ENCODE data around the gene PGPEP1. TPM values are rescaled to one million over a fixed set of nuclear protein-coding genes. Genes with fewer than 3 reads are reported as not detected.
"Not testable (repeated sequence)": the region's sequence is repeated elsewhere in the genome, so short reads cannot be mapped to it uniquely, and the experiment has no call there.

The PGPEP1 gene
- total RNA-seq, 4 donors from 2014 or later: 21.2 to 67.9 (median 38.1) TPM

DNA sequence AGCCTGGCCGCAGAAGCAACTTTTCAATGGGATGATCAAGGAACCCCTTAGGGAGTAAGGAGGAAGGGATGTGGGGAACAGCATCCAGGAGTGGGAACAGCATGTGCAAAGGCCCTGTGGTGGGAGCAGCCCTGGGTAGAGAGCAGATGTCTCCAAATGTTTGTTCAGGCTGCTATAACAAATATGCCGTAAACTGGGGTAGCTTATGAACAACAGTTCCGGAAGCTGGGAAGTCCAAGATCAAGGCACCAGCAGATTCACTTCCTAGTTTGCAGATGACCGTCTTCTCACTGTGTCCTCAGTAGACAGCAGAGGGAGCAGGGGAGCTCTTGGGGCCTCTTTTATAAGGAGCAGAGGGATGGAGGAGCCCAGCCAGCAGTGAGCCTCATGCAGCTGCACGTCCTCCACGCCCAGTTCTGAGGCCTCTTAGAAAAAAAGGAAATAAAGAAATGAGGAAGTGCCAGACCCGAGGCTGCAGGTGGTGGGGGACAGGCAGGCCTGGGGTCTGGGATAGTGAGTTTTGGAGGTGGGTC lies 61.2 kb downstream of the PGPEP1 start:
- Histone ChIP-seq H3K27me3 (peaks cover 6% of the 10 kb centered on the region in 2 donors), H3K36me3 (no peaks in the 10 kb centered on the region), H3K27ac (no peak overlapping the region), H3K9me3 (no peaks in the 10 kb centered on the region), H3K4me3 (no peak overlapping the region), H3K4me1 (no peaks in the 10 kb centered on the region)
- TF ChIP-seq, protein P1, sequence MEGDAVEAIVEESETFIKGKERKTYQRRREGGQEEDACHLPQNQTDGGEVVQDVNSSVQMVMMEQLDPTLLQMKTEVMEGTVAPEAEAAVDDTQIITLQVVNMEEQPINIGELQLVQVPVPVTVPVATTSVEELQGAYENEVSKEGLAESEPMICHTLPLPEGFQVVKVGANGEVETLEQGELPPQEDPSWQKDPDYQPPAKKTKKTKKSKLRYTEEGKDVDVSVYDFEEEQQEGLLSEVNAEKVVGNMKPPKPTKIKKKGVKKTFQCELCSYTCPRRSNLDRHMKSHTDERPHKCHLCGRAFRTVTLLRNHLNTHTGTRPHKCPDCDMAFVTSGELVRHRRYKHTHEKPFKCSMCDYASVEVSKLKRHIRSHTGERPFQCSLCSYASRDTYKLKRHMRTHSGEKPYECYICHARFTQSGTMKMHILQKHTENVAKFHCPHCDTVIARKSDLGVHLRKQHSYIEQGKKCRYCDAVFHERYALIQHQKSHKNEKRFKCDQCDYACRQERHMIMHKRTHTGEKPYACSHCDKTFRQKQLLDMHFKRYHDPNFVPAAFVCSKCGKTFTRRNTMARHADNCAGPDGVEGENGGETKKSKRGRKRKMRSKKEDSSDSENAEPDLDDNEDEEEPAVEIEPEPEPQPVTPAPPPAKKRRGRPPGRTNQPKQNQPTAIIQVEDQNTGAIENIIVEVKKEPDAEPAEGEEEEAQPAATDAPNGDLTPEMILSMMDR (IDR thresholded peaks at IDR 0.05): peak in 2 of 4 experiments; percentile 18 to 24
- no peak for TF ChIP-seq POLR2A (IDR thresholded peaks at IDR 0.05)
- intact Hi-C loops (cut with DNase I; ENCODE audit: low total_unique reads): no loop called here
- DNase-seq: no peak

DNA sequence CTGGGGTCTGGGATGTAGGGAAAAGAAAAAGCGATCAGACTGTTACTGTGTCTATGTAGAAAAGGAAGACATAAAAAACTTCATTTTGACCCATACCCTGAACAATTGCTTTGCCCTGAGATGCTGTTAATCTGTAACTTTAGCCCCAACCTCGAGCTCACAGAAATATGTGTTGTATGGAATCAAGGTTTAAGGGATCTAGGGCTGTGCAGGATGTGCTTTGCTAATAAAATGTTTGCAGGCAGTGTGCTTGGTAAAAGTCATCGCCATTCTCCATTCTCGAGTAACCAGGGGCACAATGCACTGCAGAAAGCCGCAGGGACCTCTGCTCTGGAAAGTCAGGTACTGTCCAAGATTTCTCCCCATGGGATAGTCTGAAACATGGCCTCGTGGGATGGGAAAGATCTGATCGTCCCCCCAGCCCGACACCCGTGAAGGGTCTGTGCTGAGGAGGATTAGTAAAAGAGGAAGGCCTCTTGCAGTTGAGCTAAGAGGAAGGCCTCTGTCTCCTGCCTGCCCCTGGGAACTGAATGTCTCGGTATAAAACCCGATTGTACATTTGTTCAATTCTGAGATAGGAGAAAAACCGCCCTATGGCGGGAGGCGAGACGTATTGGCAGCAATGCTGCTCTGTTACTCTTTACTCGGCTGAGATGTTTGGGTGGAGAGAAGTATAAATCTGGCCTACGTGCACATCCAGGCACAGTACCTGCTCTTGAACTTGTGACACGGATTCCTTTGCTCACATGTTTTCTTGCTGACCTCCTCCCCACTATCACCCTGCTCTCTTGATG lies 62.3 kb downstream of the PGPEP1 start:
- H3K4me1 ChIP-seq; H3K9me3 ChIP-seq; intact Hi-C loops (cut with DNase I; ENCODE audit: low total_unique reads); H3K27me3 ChIP-seq; H3K36me3 ChIP-seq; DNase-seq; H3K4me3 ChIP-seq; H3K27ac ChIP-seq: not testable (repeated sequence)

DNA sequence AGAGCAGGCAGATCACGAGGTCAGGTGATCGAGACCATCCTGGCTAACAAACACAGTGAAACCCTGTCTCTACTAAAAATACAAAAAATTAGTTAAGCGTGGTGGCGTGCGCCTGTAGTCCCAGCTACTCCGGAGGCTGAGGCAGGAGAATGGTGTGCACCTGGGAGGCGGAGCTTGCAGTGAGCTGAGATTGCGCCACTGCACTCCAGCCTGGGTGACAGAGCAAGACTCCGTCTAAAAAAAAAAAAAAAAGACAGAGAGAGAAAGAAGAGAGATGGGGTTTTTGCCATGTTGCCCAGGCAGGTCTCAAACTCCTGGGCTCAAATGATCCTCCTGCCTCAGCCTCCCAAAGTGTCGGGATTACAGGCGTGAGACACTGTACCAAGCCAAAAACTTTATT lies 65.4 kb downstream of the PGPEP1 start:
- H3K27ac ChIP-seq; intact Hi-C loops (cut with DNase I; ENCODE audit: low total_unique reads); H3K4me3 ChIP-seq; H3K4me1 ChIP-seq; H3K9me3 ChIP-seq; H3K36me3 ChIP-seq; DNase-seq; H3K27me3 ChIP-seq: not testable (repeated sequence)

DNA sequence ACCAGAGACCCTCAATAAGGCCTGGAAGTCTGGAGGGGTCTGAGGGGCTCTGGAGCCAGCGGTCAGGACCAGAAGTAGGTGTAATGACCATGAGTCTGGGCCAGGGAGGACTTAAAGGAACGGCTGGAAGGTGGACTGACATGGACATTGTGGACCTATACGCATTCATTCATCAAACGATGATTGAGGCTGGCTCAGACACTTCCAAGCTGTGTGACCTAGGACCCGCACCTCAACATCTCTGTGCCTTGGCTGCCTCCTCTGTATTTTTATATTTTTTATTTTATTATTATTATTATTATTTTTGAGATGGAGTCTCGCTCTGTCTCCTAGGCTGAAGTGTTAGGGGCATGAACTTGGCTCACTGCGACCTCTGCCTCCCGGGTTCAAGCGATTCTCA lies 66.4 kb downstream of the PGPEP1 start:
- H3K27ac ChIP-seq: no peak overlapping the region
- intact Hi-C loops (cut with DNase I; ENCODE audit: low total_unique reads): no loop called here
- H3K4me1 ChIP-seq: no peaks in the 10 kb centered on the region
- no peak for DNase-seq
- H3K9me3 ChIP-seq: no peaks in the 10 kb centered on the region
- TF ChIP-seq POLR2A (IDR thresholded peaks at IDR 0.05): no peak
- TF ChIP-seq, protein P1 (IDR thresholded peaks at IDR 0.05): no peak
- no peaks in the 10 kb centered on the region for H3K36me3 ChIP-seq
- no peaks in the 10 kb centered on the region for H3K27me3 ChIP-seq
- no peak overlapping the region for H3K4me3 ChIP-seq

DNA sequence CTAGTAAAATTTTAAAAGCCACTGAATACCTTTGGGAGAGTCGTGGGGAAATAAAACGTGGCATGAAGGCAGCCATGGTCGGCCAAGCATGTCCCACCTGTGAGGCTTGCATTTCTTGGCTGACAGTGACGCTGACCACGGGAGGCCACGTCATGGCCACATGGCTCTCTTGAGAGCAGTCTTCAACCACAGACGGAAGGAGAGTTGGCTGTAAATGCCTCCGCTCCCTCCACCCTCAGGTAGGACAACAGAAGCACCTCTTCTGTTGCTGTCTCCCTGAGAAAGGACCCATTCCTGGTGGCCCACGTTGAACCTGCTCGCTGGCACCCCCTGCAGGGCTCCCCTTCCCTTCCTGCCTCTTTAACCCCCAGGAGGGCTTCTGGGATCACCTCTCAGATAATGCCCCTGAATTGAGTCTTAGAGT lies 67.7 kb downstream of the PGPEP1 start:
- DNase-seq: no peak
- H3K9me3 ChIP-seq: no peaks in the 10 kb centered on the region
- TF ChIP-seq, protein P1 (IDR thresholded peaks at IDR 0.05): peak in 1 of 4 experiments; percentile 11
- no peak for TF ChIP-seq POLR2A (IDR thresholded peaks at IDR 0.05)
- no peaks in the 10 kb centered on the region for H3K4me1 ChIP-seq
- no peaks in the 10 kb centered on the region for H3K36me3 ChIP-seq
- H3K27ac ChIP-seq: no peak overlapping the region
- H3K4me3 ChIP-seq: no peak overlapping the region
- no peaks in the 10 kb centered on the region for H3K27me3 ChIP-seq
- intact Hi-C loops (cut with DNase I; ENCODE audit: low total_unique reads): no loop called here

DNA sequence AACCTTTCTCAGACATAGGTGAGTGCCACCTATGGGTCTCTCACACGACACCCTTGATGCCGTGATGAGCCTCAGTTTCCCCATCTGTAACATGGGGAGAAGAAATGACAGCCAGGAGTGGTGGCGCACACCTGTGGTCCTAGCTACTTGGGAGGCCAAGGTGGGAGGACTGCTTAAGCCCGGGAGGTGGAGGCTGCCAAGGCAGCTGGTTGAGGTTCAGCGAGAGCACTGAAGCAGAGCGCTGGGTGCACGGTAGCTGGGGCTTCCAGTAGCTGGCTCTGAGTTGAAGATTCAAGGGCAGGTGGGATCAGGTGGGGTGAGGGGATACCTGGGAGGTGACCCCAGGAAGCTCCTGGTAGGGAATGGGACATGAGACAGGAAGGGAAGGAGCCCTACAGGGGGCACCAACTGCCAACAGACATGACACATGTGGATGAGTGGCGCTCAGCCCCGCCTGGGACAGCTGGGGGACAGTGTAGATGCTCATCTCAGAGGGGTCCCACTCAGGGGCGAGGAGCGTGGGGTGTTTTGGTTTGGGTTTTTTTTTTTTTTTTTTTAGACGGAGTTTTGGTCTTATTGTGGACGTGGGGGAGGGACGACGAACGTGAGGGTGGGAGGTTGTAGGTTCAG lies 72.3 kb downstream of the PGPEP1 start:
- intact Hi-C loops (cut with DNase I; ENCODE audit: low total_unique reads): loop anchor here (10.0 kb wide), 1 partner anchor 68 kb away; the partner anchor contains the start of gene PGPEP1
- Histone ChIP-seq H3K4me3 (no peak overlapping the region), H3K9me3 (no peaks in the 10 kb centered on the region), H3K4me1 (peaks cover 0 to 14% of the 10 kb centered on the region in 2 donors), H3K27me3 (no peaks in the 10 kb centered on the region), H3K36me3 (no peaks in the 10 kb centered on the region), H3K27ac (no peak overlapping the region)
- no peak for DNase-seq
- TF ChIP-seq, protein P1 (IDR thresholded peaks at IDR 0.05): no peak
- no peak for TF ChIP-seq POLR2A (IDR thresholded peaks at IDR 0.05)
